IMR-90 (cell line): ENCODE results near the gene OSCAR. TPM values are rescaled to one million over a fixed set of nuclear protein-coding genes. Genes with fewer than 3 reads are reported as not detected.
A peak's percentile ranks its signal among the peaks of the same experiment; 100 is the strongest.

Experiments
- ATAC-seq: fragments of 200-7000 bp; cut with Tn5 transposase; 2 replicates; pipeline ENCODE4 v1.9.1; 2020; ENCODE audit warnings: low read depth, mild to moderate bottlenecking, moderate library complexity
- Bru-seq: library from RNA; stranded (reverse); fragments of 400-500 nt; gene quantifications from one replicate; lab custom pipeline; 2021; lab: Mats Ljungman, UMichigan
- BruChase-seq, 2 experiments: library from RNA; stranded (reverse); fragments of 400-500 nt; gene quantifications; one replicate each; lab custom pipeline; 2021; lab: Mats Ljungman, UMichigan
- BruUV-seq: library from RNA; stranded (reverse); fragments of 400-500 nt; replicated peaks from 2 replicates; lab custom pipeline; 2021; lab: Mats Ljungman, UMichigan
- CTCF ChIA-PET: fragments of 300-600 bp; formaldehyde crosslinking; extraction: SDS; loops from one replicate; lab custom pipeline; 2021; ENCODE audit warnings: antibody characterized with exemption; lab: Yijun Ruan, JAX
- POLR2A ChIA-PET: fragments of 300-600 bp; sonication (Branson Sonifier 250); formaldehyde crosslinking; loops from one replicate; lab custom pipeline; 2022; ENCODE audit warnings: antibody characterized with exemption; ENCODE audit not compliant: unreplicated experiment; lab: Charles Lee
- DNase-seq: peaks from one replicate; pipeline ENCODE4 v3.0.0; 2013
- H2AFZ ChIP-seq: replicated peaks from 2 replicates; pipeline ENCODE3; 2013; ENCODE audit warnings: low read length, mild to moderate bottlenecking; ENCODE audit not compliant: poor library complexity
- H2AK5ac ChIP-seq: 2 replicates; pipeline ENCODE4 v1.6.1; 2013; ENCODE audit warnings: low read depth, low read length, inconsistent platforms
- H2AK9ac ChIP-seq: replicated peaks from 2 replicates; pipeline ENCODE3; 2013; ENCODE audit warnings: mild to moderate bottlenecking, low read depth, low read length, moderate library complexity; ENCODE audit not compliant: poor library complexity
- H2BK120ac ChIP-seq: 2 replicates; pipeline ENCODE4 v1.6.1; 2013; ENCODE audit warnings: low read depth, low read length, inconsistent platforms
- H2BK15ac ChIP-seq: 3 replicates; pipeline ENCODE4 v1.6.1; 2013; ENCODE audit warnings: low read depth, low read length, inconsistent platforms
- H2BK20ac ChIP-seq: 2 replicates; pipeline ENCODE4 v1.6.1; 2013; ENCODE audit warnings: low read depth, mild to moderate bottlenecking, inconsistent platforms, low read length, moderate library complexity
- H2BK5ac ChIP-seq: 2 replicates; pipeline ENCODE4 v1.6.1; 2013; ENCODE audit warnings: mild to moderate bottlenecking, low read depth, low read length, inconsistent platforms; ENCODE audit not compliant: poor library complexity, severe bottlenecking
- H3K14ac ChIP-seq: replicated peaks from 2 replicates; pipeline ENCODE4 v1.6.1; 2013; ENCODE audit warnings: low read depth, low read length, inconsistent platforms
- H3K18ac ChIP-seq: 2 replicates; pipeline ENCODE4 v1.6.1; 2013; ENCODE audit warnings: low read depth, low read length, control low read depth
- H3K23ac ChIP-seq: 2 replicates; pipeline ENCODE4 v1.6.1; 2013; ENCODE audit warnings: low read depth, low read length, inconsistent platforms
- H3K27ac ChIP-seq: 2 replicates; pipeline ENCODE4 v1.5.1; 2013; ENCODE audit warnings: mild to moderate bottlenecking, control low read depth, low read length; ENCODE audit not compliant: insufficient read depth
- H3K27me3 ChIP-seq: 2 replicates; pipeline ENCODE4 v1.6.1; 2013; ENCODE audit warnings: low read length; ENCODE audit not compliant: control insufficient read depth, insufficient read depth
- H3K36me3 ChIP-seq: 2 replicates; pipeline ENCODE4 v1.6.1; 2013; ENCODE audit warnings: low read length, mixed read lengths; ENCODE audit not compliant: control insufficient read depth, insufficient read depth
- H3K4ac ChIP-seq: 2 replicates; pipeline ENCODE4 v1.6.1; 2013; ENCODE audit warnings: low read depth, low read length, inconsistent platforms
- H3K4me1 ChIP-seq: 2 replicates; pipeline ENCODE4 v1.6.1; 2013; ENCODE audit warnings: low read length, mixed read lengths; ENCODE audit not compliant: control insufficient read depth, insufficient read depth
- H3K4me2 ChIP-seq: 2 replicates; pipeline ENCODE4 v1.6.1; 2013; ENCODE audit warnings: low read depth, mild to moderate bottlenecking, control low read depth, low read length, moderate library complexity
- H3K4me3 ChIP-seq: 2 replicates; pipeline ENCODE4 v1.5.1; 2013; ENCODE audit warnings: low read depth, mild to moderate bottlenecking, control low read depth, low read length, moderate library complexity; ENCODE audit not compliant: insufficient read depth
- H3K56ac ChIP-seq: 2 replicates; pipeline ENCODE4 v1.6.1; 2013; ENCODE audit warnings: low read length, inconsistent platforms; ENCODE audit not compliant: insufficient read depth; ENCODE audit errors: extremely low read depth
- H3K79me1 ChIP-seq, 2 experiments: 2 replicates each; pipeline ENCODE4 v1.6.1; 2013; ENCODE audit warnings: low read length in 2 of 2, inconsistent platforms in 1 of 2, low read depth in 1 of 2
- H3K9ac ChIP-seq: 2 replicates; pipeline ENCODE4 v1.6.1; 2013; ENCODE audit warnings: low read depth, low read length, control low read depth
- H3K9me1 ChIP-seq: 2 replicates; pipeline ENCODE4 v1.6.1; 2013; ENCODE audit warnings: low read length, inconsistent platforms; ENCODE audit not compliant: insufficient read depth
- H3K9me3 ChIP-seq: 2 replicates; pipeline ENCODE4 v1.6.1; 2013; ENCODE audit warnings: low read length; ENCODE audit not compliant: control insufficient read depth, insufficient read depth
- H4K20me1 ChIP-seq: 2 replicates; pipeline ENCODE4 v1.6.1; 2013; ENCODE audit warnings: low read length, inconsistent platforms; ENCODE audit not compliant: insufficient read depth
- H4K5ac ChIP-seq: 2 replicates; pipeline ENCODE4 v1.6.1; 2013; ENCODE audit warnings: mild to moderate bottlenecking, low read depth, low read length, control low read depth
- H4K8ac ChIP-seq, 2 experiments: 2 replicates each; pipeline ENCODE4 v1.6.1; 2013; ENCODE audit warnings: low read depth in 2 of 2, low read length in 2 of 2, control low read depth in 1 of 2, inconsistent platforms in 1 of 2
- H4K91ac ChIP-seq: 2 replicates; pipeline ENCODE4 v1.6.1; 2013; ENCODE audit warnings: low read depth, low read length, inconsistent platforms; ENCODE audit not compliant: insufficient read depth
- CEBPB ChIP-seq: IDR thresholded peaks from 2 replicates; pipeline ENCODE4 v1.6.1; 2012; ENCODE audit warnings: low read depth, low read length, improper control_type of control experiment
- CHD1 ChIP-seq: IDR thresholded peaks from 2 replicates; pipeline ENCODE4 v1.6.1; 2012; ENCODE audit warnings: low read depth, low read length, improper control_type of control experiment
- MXI1 ChIP-seq: IDR thresholded peaks from 2 replicates; pipeline ENCODE4 v1.6.1; 2012; ENCODE audit warnings: low read depth, mild to moderate bottlenecking, low read length, moderate library complexity, borderline replicate concordance
- RFX5 ChIP-seq: IDR thresholded peaks from 2 replicates; pipeline ENCODE4 v1.8.0; 2012; ENCODE audit warnings: low read depth, mild to moderate bottlenecking, low read length, moderate library complexity
- WGBS, 2 experiments: methylation state at CpG; one replicate each; pipeline versions ENCODE4 v1.1.5 to v1.1.7; 2013; ENCODE audit warnings: missing lambda C conversion rate in 2 of 2; ENCODE audit not compliant: insufficient read length in 1 of 2; ENCODE audit errors: extremely low coverage in 2 of 2; 5-methylcytosine and 5-hydroxymethylcytosine counted together
- dilution Hi-C: fragments of 300-500 bp; cut with HindIII; formaldehyde crosslinking; loops from one replicate; pipeline ENCODE4 v1.14.3; 2018; ENCODE audit warnings: low sequenced_read_pairs; ENCODE audit not compliant: unreplicated experiment
- in situ Hi-C: fragments of 300-500 bp; cut with MboI; formaldehyde crosslinking; loops from 3 replicates; pipeline ENCODE4 v1.14.3; 2019; ENCODE audit warnings: low sequenced_read_pairs, inconsistent platforms, mixed read lengths
- intact Hi-C: fragments of 100-400 bp; cut with micrococcal nuclease; formaldehyde crosslinking; loops from 2 replicates; pipeline ENCODE4 v1.10.0; 2022
- long read RNA-seq: library from polyadenylated mRNA; unstranded; transcript quantifications from one replicate; pipeline ENCODE4 v2.0.0, GENCODE V29; 2021; ENCODE audit not compliant: unreplicated experiment
- polyA plus RNA-seq, 3 experiments: library from polyadenylated mRNA; depleted of rRNA; stranded (reverse); fragments of >200 nt; gene quantifications; 2 replicates each; pipeline ENCODE4 v1.2.3, GENCODE V29; 2012; ENCODE audit warnings: low replicate concordance in 1 of 3
- total RNA-seq: library from RNA; depleted of rRNA; stranded (reverse); fragments of >200 nt; gene quantifications from 2 replicates; pipeline ENCODE4 v1.2.3, GENCODE V29; 2012; rRNA removed
- TF ChIP-seq, protein P1 (sequence below): fragments of 150-350 bp; IDR thresholded peaks from 2 replicates; pipeline ENCODE4 v1.6.1; 2016; ENCODE audit warnings: low read depth, mild to moderate bottlenecking, low read length, moderate library complexity, borderline replicate concordance
- TF ChIP-seq, protein P2 (sequence below): conservative IDR thresholded peaks from 2 replicates; pipeline ENCODE4 v1.5.1; 2012; ENCODE audit warnings: mild to moderate bottlenecking, low read depth, low read length, improper control_type of control experiment

Gene OSCAR, protein sequence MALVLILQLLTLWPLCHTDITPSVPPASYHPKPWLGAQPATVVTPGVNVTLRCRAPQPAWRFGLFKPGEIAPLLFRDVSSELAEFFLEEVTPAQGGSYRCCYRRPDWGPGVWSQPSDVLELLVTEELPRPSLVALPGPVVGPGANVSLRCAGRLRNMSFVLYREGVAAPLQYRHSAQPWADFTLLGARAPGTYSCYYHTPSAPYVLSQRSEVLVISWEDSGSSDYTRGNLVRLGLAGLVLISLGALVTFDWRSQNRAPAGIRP
- not detected in 2 replicates for total RNA-seq
- 0.15 and 0.23 TPM in 2 replicates for polyA plus RNA-seq (2012; rRNA removed)
- 1.2 and 1.3 TPM in 2 replicates for polyA plus RNA-seq (2012; cell fraction: cytosol; rRNA removed)
- polyA plus RNA-seq (2012; cell fraction: nucleus; rRNA removed; ENCODE audit: low replicate concordance): 1.0 and 1.2 TPM in 2 replicates
- Bru-seq, nascent RNA: percentile 16 among the genes with signal in this experiment
- BruChase-seq, experiment 1, labeled RNA remaining after a 6-hour chase: percentile 25 among the genes with signal in this experiment
- BruChase-seq, experiment 2, labeled RNA remaining after a 2-hour chase: percentile 21 among the genes with signal in this experiment
- long read RNA-seq, partial matches to known transcripts: 0 of 3 reads
- long read RNA-seq, other reads (novel, unspliced or antisense): 3 of 3 reads

DNA sequence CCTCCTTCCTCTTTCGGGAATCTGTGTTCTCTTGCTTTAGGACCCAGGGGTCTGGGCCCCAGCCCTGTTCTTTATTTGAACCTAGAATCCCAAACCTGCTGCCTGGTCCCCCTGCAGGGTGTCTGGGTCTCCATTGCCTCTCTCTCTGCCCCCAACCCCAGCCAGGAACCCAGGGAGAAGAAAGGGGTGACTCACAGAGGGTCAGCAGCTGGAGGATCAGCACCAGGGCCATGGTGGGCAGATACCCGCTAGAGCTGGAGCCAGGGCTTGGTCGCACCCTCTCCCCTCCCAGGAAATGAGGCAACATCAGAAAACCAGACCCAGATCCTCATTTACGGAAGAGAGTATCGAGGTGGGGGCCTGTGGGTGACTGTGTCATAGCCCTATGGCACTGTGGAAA is at the start of gene OSCAR:
Gene OSCAR, minus strand, starts transcription at position 243 of the 400 bp plus-strand sequence. Its CDS starts 11 bp downstream, at position 232.
- H3K9ac ChIP-seq: no peak within 1 kb of the TSS
- H2BK5ac ChIP-seq: no peak within 1 kb of the TSS
- WGBS, 2 experiments: 60% methylated on average over 1 of the region's 5 CpGs; no CpG with 5 or more reads in 1 of the 2 experiments
- no peak within 1 kb of the TSS for H4K5ac ChIP-seq
- H3K4me1 ChIP-seq: peaks cover 4% of the 10 kb centered on the region
- no peak within 1 kb of the TSS for H2BK120ac ChIP-seq
- DNase-seq (no peak), ATAC-seq (no peak)
- peaks cover 2% of the 10 kb centered on the region; the same call in 1 of the 2 replicates for H3K36me3 ChIP-seq
- no peak within 1 kb of the TSS for H3K18ac ChIP-seq
- peaks cover 2% of the 10 kb centered on the region; the same call in 1 of the 2 replicates for H3K27me3 ChIP-seq
- in situ Hi-C loops: loop anchor here (25.0 kb wide), 1 partner anchor 362 kb away; the partner anchor contains the start of genes CDC42EP5 and LENG9
- H2AK9ac ChIP-seq: peak within 1 kb of the TSS; percentile 82
- dilution Hi-C loops: no loop called here
- no peak within 1 kb of the TSS for H3K4me3 ChIP-seq
- no peak within 1 kb of the TSS for H3K14ac ChIP-seq
- ChIA-PET CTCF (no interaction called here), POLR2A (no interaction called here)
- no peak within 1 kb of the TSS for H4K8ac ChIP-seq
- no peak within 1 kb of the TSS for H3K4ac ChIP-seq
- H4K91ac ChIP-seq: no peak within 1 kb of the TSS
- H3K79me1 ChIP-seq: peaks cover 4 to 18% of the 10 kb centered on the region in 2 experiments
- H3K4me2 ChIP-seq: no peak within 1 kb of the TSS
- H3K9me3 ChIP-seq: no peaks in the 10 kb centered on the region
- TF ChIP-seq CEBPB: no peak
- TF ChIP-seq, protein P1, sequence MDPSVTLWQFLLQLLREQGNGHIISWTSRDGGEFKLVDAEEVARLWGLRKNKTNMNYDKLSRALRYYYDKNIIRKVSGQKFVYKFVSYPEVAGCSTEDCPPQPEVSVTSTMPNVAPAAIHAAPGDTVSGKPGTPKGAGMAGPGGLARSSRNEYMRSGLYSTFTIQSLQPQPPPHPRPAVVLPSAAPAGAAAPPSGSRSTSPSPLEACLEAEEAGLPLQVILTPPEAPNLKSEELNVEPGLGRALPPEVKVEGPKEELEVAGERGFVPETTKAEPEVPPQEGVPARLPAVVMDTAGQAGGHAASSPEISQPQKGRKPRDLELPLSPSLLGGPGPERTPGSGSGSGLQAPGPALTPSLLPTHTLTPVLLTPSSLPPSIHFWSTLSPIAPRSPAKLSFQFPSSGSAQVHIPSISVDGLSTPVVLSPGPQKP: no peak
- TF ChIP-seq RFX5: no peak
- no peak for TF ChIP-seq CHD1
- TF ChIP-seq, protein P2, sequence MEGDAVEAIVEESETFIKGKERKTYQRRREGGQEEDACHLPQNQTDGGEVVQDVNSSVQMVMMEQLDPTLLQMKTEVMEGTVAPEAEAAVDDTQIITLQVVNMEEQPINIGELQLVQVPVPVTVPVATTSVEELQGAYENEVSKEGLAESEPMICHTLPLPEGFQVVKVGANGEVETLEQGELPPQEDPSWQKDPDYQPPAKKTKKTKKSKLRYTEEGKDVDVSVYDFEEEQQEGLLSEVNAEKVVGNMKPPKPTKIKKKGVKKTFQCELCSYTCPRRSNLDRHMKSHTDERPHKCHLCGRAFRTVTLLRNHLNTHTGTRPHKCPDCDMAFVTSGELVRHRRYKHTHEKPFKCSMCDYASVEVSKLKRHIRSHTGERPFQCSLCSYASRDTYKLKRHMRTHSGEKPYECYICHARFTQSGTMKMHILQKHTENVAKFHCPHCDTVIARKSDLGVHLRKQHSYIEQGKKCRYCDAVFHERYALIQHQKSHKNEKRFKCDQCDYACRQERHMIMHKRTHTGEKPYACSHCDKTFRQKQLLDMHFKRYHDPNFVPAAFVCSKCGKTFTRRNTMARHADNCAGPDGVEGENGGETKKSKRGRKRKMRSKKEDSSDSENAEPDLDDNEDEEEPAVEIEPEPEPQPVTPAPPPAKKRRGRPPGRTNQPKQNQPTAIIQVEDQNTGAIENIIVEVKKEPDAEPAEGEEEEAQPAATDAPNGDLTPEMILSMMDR: no peak
- no peak for TF ChIP-seq MXI1
- no peak within 1 kb of the TSS for H2BK15ac ChIP-seq
- no peak within 1 kb of the TSS for H2AK5ac ChIP-seq
- no peaks in the 10 kb centered on the region for H3K9me1 ChIP-seq
- no peak within 1 kb of the TSS for H2BK20ac ChIP-seq
- H2AFZ ChIP-seq: no peak within 1 kb of the TSS
- no TSS peak for BruUV-seq
- no peak within 1 kb of the TSS for H3K23ac ChIP-seq
- no peak within 1 kb of the TSS for H3K27ac ChIP-seq
- no peak within 1 kb of the TSS for H3K56ac ChIP-seq
- H4K20me1 ChIP-seq: no peaks in the 10 kb centered on the region
- intact Hi-C loops: loop anchor here (10.0 kb wide), 1 partner anchor 236 kb away; the partner anchor contains the start of gene MYADM
